ENCODE data around the gene PDE4B. TPM values are rescaled to one million over a fixed set of nuclear protein-coding genes. Genes with fewer than 3 reads are reported as not detected.

The PDE4B gene
- total RNA-seq, 2 donors from 2014 or later: 1.6 to 12.2 TPM

DNA sequence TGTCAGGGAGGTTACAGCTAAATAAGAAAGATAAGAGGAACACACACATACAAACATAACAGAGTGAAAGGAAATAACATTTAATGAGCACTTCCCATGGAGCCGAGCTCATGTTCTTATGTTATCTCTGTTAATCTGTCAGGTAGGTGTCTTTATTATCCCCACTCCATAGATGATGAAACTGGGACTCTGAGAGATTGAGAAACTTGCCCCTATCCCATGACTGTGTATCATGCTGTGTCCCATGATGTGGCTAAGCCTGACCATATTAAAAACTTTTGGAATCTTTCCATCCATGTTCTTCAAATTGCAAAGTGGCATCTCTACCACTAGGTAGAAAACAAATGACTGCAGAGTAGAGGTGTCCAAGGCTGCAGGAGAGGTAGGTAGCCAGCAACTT, 456.1 kb downstream of the PDE4B start:
- H3K36me3 ChIP-seq (replicated peaks in 1 of 2; ENCODE audit: insufficient read depth in 1 of 2, low read depth in 2 of 2): no peaks in the 10 kb centered on the region
- H3K4me3 ChIP-seq: no peak overlapping the region
- 25 to 32% methylated on average over 1 of the region's 1 CpG for WGBS, 2 donors
- H3K27ac ChIP-seq: no peak overlapping the region
- no peak for TF ChIP-seq POLR2A (IDR thresholded peaks at IDR 0.05)
- TF ChIP-seq, protein P1, sequence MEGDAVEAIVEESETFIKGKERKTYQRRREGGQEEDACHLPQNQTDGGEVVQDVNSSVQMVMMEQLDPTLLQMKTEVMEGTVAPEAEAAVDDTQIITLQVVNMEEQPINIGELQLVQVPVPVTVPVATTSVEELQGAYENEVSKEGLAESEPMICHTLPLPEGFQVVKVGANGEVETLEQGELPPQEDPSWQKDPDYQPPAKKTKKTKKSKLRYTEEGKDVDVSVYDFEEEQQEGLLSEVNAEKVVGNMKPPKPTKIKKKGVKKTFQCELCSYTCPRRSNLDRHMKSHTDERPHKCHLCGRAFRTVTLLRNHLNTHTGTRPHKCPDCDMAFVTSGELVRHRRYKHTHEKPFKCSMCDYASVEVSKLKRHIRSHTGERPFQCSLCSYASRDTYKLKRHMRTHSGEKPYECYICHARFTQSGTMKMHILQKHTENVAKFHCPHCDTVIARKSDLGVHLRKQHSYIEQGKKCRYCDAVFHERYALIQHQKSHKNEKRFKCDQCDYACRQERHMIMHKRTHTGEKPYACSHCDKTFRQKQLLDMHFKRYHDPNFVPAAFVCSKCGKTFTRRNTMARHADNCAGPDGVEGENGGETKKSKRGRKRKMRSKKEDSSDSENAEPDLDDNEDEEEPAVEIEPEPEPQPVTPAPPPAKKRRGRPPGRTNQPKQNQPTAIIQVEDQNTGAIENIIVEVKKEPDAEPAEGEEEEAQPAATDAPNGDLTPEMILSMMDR (IDR thresholded peaks at IDR 0.05): no peak
- DNase-seq (no peak), ATAC-seq (no peak)
- H3K4me1 ChIP-seq: no peaks in the 10 kb centered on the region
- intact Hi-C loops (cut with DNase I): loop anchor here (5.0 kb wide), 1 partner anchor 286 kb away; no protein-coding TSS in a partner anchor
- H3K27me3 ChIP-seq: no peaks in the 10 kb centered on the region
- no peaks in the 10 kb centered on the region for H3K9me3 ChIP-seq

DNA sequence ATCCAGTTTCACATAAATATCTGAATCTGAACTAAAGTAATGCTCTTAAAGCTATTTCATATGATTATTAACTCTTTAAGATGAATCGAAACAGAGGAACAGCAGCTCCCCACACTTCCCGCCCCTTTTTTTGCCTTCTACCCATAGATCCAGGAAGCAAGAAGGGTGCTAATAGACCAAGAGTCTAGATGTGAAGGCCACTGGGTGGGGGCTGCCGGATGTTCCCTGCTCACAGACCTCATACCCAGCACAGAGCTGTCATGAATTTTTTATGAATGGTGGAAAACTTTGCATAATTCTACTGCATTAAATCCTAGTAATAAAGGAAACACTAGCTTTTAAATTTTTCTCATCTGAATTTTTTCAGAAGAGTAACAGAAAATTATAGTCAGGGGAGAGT, 457.4 kb downstream of the PDE4B start:
- 75 to 82% methylated on average over 3 of the region's 3 CpGs for WGBS, 2 donors
- Histone ChIP-seq H3K27ac (no peak overlapping the region), H3K36me3 (replicated peaks in 1 of 2; ENCODE audit: insufficient read depth in 1 of 2, low read depth in 2 of 2) (no peaks in the 10 kb centered on the region), H3K27me3 (no peaks in the 10 kb centered on the region), H3K4me3 (no peak overlapping the region), H3K4me1 (no peaks in the 10 kb centered on the region), H3K9me3 (no peaks in the 10 kb centered on the region)
- no peak for ATAC-seq
- TF ChIP-seq, protein P1 (IDR thresholded peaks at IDR 0.05): no peak
- DNase-seq: no peak
- intact Hi-C loops (cut with DNase I): loop anchor here (5.0 kb wide), 1 partner anchor 202 kb away; no protein-coding TSS in a partner anchor

DNA sequence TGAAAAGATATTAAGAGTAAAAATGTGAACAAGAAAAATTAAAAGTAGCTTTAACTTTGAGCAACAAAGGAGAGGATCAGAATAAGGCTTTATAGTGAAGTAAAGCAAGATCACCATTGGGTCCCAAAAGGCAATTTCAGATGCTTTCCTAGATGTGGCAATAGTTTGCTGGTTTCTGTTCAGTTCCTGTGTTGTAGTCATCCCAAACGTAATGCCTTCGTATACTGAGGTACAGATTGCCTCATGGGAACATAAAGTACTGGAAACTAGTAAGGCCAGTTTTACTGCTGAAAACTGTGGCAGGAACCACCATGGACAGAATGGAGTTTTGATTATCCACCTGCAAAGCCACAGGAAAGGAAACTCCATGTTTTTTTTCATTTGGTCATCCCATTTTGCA, 457.8 kb downstream of the PDE4B start:
- Histone ChIP-seq H3K36me3 (replicated peaks in 1 of 2; ENCODE audit: insufficient read depth in 1 of 2, low read depth in 2 of 2) (no peaks in the 10 kb centered on the region), H3K9me3 (no peaks in the 10 kb centered on the region), H3K27ac (no peak overlapping the region), H3K4me3 (no peak overlapping the region), H3K4me1 (no peaks in the 10 kb centered on the region), H3K27me3 (no peaks in the 10 kb centered on the region)
- no peak for ATAC-seq
- DNase-seq: no peak
- intact Hi-C loops (cut with DNase I): loop anchor here (5.0 kb wide), 1 partner anchor 202 kb away; no protein-coding TSS in a partner anchor
- TF ChIP-seq POLR2A (IDR thresholded peaks at IDR 0.05): no peak
- TF ChIP-seq, protein P1 (IDR thresholded peaks at IDR 0.05): no peak
- WGBS, 2 donors: 47 to 55% methylated on average over 2 of the region's 2 CpGs

DNA sequence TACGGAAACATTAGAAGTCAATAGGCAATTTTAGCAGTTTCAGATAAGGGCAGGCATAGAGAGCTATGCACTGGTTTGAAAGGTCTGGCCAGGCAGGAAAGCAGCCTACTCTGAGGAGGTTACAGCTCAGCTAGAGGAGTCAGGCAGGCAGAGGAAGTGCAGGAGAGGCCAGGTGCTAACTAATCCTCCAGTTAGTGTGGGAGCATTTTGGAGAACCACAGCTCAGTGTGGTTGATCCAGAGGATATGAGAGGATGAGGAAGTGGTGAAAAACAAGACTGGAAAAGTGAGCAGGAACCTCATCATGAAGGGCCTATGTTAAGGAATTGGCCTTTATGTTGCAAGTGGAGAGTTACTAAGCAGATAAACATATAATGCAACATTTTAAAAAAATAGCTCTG, 458.9 kb downstream of the PDE4B start:
- Histone ChIP-seq H3K27me3 (no peaks in the 10 kb centered on the region), H3K36me3 (replicated peaks in 1 of 2; ENCODE audit: insufficient read depth in 1 of 2, low read depth in 2 of 2) (no peaks in the 10 kb centered on the region), H3K9me3 (no peaks in the 10 kb centered on the region), H3K27ac (no peak overlapping the region), H3K4me1 (no peaks in the 10 kb centered on the region), H3K4me3 (no peak overlapping the region)
- TF ChIP-seq, protein P1 (IDR thresholded peaks at IDR 0.05): no peak
- no peak for TF ChIP-seq POLR2A (IDR thresholded peaks at IDR 0.05)
- intact Hi-C loops (cut with DNase I): loop anchor here (5.0 kb wide), 1 partner anchor 201 kb away; no protein-coding TSS in a partner anchor
- DNase-seq: peak in 1 of 4 donors; percentile 18
- 50 to 56% methylated on average over 1 of the region's 1 CpG for WGBS, 2 donors
- ATAC-seq: no peak

DNA sequence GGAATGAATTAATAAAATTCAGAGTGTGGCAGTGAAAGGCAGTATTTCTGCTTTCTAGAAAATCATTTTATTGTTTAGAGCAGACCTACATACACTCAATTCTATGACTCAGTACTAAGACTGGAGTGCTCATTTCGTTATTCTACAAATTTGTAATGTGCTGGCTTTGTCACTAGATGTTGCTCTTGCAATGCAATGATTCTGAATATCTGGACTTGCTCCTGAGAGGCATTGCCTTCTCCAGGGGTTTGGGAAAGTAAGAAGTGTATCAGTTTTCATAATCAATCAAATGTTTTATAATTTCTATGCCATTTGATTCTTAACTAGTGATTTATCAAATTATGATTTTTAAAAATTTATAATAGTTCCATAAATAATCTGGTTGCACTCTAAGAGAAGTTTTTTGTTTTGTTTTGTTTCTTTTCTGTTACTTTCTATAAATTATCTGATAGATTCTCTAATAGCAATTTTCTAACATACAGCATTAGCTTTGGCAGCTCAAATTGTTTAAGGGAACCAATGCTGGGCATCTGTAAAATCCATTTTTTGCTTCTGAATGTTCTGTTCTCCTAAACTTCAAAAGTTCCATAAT, 460.7 kb downstream of the PDE4B start:
- no peaks in the 10 kb centered on the region for H3K27me3 ChIP-seq
- ATAC-seq: peak; percentile 72
- DNase-seq: peak in 1 of 4 donors; percentile 25
- H3K4me1 ChIP-seq: no peaks in the 10 kb centered on the region
- no peaks in the 10 kb centered on the region for H3K36me3 ChIP-seq (replicated peaks in 1 of 2; ENCODE audit: insufficient read depth in 1 of 2, low read depth in 2 of 2)
- intact Hi-C loops (cut with DNase I): loop anchor here (5.0 kb wide), 1 partner anchor 199 kb away; no protein-coding TSS in a partner anchor
- H3K4me3 ChIP-seq: no peak overlapping the region
- TF ChIP-seq, protein P1 (IDR thresholded peaks at IDR 0.05): peak in 6 of 7 experiments; percentile 41 to 83 (median 77)
- TF ChIP-seq POLR2A (IDR thresholded peaks at IDR 0.05): no peak
- 0% methylated on average over 1 of the region's 1 CpG for WGBS, 2 donors
- H3K9me3 ChIP-seq: no peaks in the 10 kb centered on the region
- no peak overlapping the region for H3K27ac ChIP-seq

Measured in body of pancreas (tissue), 4 donors.